Tibial nerve (tissue), 4 donors: Measurements from ENCODE around the gene ZNF622.

Experiments used
- EP300 ChIP-seq, 2 donors: sonication (generic); formaldehyde crosslinking; IDR thresholded peaks; one replicate each; pipeline ENCODE4 v1.6.1; 2017; ENCODE audit warnings: antibody characterized with exemption in 2 of 2, mild to moderate bottlenecking in 1 of 2
- TF ChIP-seq, protein P1 (sequence below), 5 experiments: fragments of 200-600 bp in 3 of 5; fragments of 450-650 bp in 2 of 5; sonication (generic) in 3 of 5; IDR thresholded peaks; one replicate each; pipeline ENCODE4 v1.5.1; 2016 to 2019; ENCODE audit warnings: antibody characterized with exemption in 5 of 5, mild to moderate bottlenecking in 3 of 5, moderate library complexity in 2 of 5

DNA sequence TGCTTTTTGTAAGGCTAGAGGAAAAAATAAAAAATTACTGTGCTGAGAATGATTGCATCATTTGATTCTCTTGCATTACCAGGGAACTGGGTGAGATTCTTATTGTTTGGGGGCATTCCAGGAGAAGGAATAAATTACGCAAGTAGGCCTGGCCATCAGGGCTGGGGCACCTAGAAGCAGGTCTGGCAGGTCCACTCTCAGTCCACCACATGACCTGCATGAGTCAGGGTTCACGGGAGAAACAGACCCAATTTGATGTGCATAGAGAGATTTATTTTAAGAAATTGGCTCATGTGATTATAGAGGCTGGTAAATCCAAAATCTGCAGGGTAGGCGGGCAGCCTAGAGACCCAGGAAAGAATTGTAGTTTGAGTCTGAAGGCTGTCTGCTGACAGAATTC is 59.6 kb downstream of the ZNF622 start:
- TF ChIP-seq EP300 (IDR thresholded peaks at IDR 0.05), result no peak
- TF ChIP-seq, protein P1, sequence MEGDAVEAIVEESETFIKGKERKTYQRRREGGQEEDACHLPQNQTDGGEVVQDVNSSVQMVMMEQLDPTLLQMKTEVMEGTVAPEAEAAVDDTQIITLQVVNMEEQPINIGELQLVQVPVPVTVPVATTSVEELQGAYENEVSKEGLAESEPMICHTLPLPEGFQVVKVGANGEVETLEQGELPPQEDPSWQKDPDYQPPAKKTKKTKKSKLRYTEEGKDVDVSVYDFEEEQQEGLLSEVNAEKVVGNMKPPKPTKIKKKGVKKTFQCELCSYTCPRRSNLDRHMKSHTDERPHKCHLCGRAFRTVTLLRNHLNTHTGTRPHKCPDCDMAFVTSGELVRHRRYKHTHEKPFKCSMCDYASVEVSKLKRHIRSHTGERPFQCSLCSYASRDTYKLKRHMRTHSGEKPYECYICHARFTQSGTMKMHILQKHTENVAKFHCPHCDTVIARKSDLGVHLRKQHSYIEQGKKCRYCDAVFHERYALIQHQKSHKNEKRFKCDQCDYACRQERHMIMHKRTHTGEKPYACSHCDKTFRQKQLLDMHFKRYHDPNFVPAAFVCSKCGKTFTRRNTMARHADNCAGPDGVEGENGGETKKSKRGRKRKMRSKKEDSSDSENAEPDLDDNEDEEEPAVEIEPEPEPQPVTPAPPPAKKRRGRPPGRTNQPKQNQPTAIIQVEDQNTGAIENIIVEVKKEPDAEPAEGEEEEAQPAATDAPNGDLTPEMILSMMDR (IDR thresholded peaks at IDR 0.05), result no peak
